K562 (cell line): Measurements from ENCODE around the gene PRKAR1B.

Experiments
- C11orf30 ChIP-seq: fragments of 450-650 bp; IDR thresholded peaks from 2 replicates; pipeline ENCODE4 v1.6.1; 2016; ENCODE audit warnings: low read depth, mild to moderate bottlenecking
- GTF2F1 ChIP-seq: IDR thresholded peaks from 2 replicates; pipeline ENCODE4 v1.6.1; 2011; ENCODE audit warnings: low read depth, low read length, improper control_type of control experiment
- KAT7 ChIP-seq: sonication (generic); formaldehyde crosslinking; IDR thresholded peaks from 2 replicates; pipeline ENCODE4 v1.8.0; 2022; ENCODE audit warnings: missing genetic modification reagents, mild to moderate bottlenecking, borderline replicate concordance
- KDM1A ChIP-seq, 2 experiments: fragments of 450-650 bp; IDR thresholded peaks; 2 replicates each; pipeline ENCODE4 v1.6.1; 2016; ENCODE audit warnings: mild to moderate bottlenecking in 2 of 2
- MAZ ChIP-seq, 2 experiments: fragments of 450-650 bp in 1 of 2; sonication (generic) in 1 of 2; formaldehyde crosslinking; IDR thresholded peaks in 1 of 2; conservative IDR thresholded peaks in 1 of 2; 2 replicates each; pipeline versions ENCODE4 v1.4.0 to v1.5.0; 2020; ENCODE audit warnings: mild to moderate bottlenecking in 1 of 2, missing genetic modification reagents in 1 of 2
- MTA2 ChIP-seq: fragments of 450-650 bp; IDR thresholded peaks from 2 replicates; pipeline ENCODE4 v1.6.1; 2016; ENCODE audit warnings: low read depth
- SRSF3 ChIP-seq: fragments of 200-400 bp; formaldehyde crosslinking; IDR thresholded peaks from 2 replicates; pipeline ENCODE4 v1.6.1; 2016; ENCODE audit warnings: mild to moderate bottlenecking, low read length, moderate library complexity; ENCODE audit not compliant: insufficient read depth
- ZBTB1 ChIP-seq: sonication (generic); formaldehyde crosslinking; IDR thresholded peaks from 2 replicates; pipeline ENCODE4 v1.8.1; 2023; ENCODE audit warnings: missing genetic modification reagents, low read depth, mild to moderate bottlenecking, borderline replicate concordance
- ZNF217 ChIP-seq: sonication (generic); formaldehyde crosslinking; IDR thresholded peaks from 2 replicates; pipeline ENCODE4 v1.8.0; 2022; ENCODE audit warnings: mild to moderate bottlenecking, missing genetic modification reagents
- ZNF431 ChIP-seq: sonication (generic); formaldehyde crosslinking; IDR thresholded peaks from 2 replicates; pipeline ENCODE4 v1.8.0; 2022; ENCODE audit warnings: mild to moderate bottlenecking, missing genetic modification reagents
- TF ChIP-seq, protein P1 (sequence below), 3 experiments: IDR thresholded peaks in 2 of 3; conservative IDR thresholded peaks in 1 of 3; 2 replicates each; pipeline ENCODE4 v1.5.1; 2011 to 2012; ENCODE audit warnings: low read length in 3 of 3, mild to moderate bottlenecking in 3 of 3, control low read depth in 2 of 3, improper control_type of control experiment in 1 of 3, inconsistent platforms in 1 of 3, low read depth in 1 of 3, mixed read lengths in 1 of 3, moderate library complexity in 1 of 3; ENCODE audit not compliant: insufficient read depth in 2 of 3
- TF ChIP-seq, protein P2 (sequence below): sonication (generic); formaldehyde crosslinking; IDR thresholded peaks from 2 replicates; pipeline ENCODE4 v1.8.0; 2023; ENCODE audit warnings: mild to moderate bottlenecking, missing genetic modification reagents

DNA sequence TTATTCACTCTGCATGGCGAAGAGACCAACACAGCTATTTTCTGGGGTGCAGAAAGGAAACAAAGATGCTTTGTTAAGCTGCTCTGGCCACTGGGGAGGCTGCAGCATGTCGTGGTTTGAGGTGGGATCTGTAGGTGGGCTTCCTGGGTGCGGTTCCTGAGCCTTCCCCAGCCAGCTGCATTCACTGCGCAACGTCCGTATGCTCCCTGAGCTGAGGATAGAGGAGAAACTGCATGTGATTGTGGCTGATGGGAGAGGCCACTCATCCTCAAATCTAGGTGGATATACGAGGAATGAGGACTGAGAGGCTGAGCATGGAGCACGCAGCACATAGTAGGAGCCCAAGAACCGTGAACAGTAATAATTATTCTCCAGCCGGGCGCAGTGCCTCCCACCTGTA lies 10.4 kb downstream of the PRKAR1B start:
- TF ChIP-seq, protein P1, sequence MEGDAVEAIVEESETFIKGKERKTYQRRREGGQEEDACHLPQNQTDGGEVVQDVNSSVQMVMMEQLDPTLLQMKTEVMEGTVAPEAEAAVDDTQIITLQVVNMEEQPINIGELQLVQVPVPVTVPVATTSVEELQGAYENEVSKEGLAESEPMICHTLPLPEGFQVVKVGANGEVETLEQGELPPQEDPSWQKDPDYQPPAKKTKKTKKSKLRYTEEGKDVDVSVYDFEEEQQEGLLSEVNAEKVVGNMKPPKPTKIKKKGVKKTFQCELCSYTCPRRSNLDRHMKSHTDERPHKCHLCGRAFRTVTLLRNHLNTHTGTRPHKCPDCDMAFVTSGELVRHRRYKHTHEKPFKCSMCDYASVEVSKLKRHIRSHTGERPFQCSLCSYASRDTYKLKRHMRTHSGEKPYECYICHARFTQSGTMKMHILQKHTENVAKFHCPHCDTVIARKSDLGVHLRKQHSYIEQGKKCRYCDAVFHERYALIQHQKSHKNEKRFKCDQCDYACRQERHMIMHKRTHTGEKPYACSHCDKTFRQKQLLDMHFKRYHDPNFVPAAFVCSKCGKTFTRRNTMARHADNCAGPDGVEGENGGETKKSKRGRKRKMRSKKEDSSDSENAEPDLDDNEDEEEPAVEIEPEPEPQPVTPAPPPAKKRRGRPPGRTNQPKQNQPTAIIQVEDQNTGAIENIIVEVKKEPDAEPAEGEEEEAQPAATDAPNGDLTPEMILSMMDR (IDR thresholded peaks at IDR 0.05 in 2 of 3, conservative IDR thresholded peaks at IDR 0.05 in 1 of 3; ENCODE audit: insufficient read depth in 2 of 3, low read depth in 1 of 3, low read length in 3 of 3): no peak
- TF ChIP-seq KDM1A (IDR thresholded peaks at IDR 0.05) (no peak), SRSF3 (no peak), GTF2F1 (no peak), ZNF431 (CRISPR knock-in tag) (no peak), ZNF217 (no peak), MAZ (CRISPR knock-in tag; conservative IDR thresholded peaks at IDR 0.05 in 1 of 2, IDR thresholded peaks at IDR 0.05 in 1 of 2) (no peak), ZBTB1 (CRISPR knock-in tag) (no peak), KAT7 (CRISPR knock-in tag) (no peak), C11orf30 (no peak), MTA2 (no peak)
- TF ChIP-seq, protein P2, sequence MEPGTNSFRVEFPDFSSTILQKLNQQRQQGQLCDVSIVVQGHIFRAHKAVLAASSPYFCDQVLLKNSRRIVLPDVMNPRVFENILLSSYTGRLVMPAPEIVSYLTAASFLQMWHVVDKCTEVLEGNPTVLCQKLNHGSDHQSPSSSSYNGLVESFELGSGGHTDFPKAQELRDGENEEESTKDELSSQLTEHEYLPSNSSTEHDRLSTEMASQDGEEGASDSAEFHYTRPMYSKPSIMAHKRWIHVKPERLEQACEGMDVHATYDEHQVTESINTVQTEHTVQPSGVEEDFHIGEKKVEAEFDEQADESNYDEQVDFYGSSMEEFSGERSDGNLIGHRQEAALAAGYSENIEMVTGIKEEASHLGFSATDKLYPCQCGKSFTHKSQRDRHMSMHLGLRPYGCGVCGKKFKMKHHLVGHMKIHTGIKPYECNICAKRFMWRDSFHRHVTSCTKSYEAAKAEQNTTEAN (CRISPR knock-in tag): no peak
